ENCODE measurements around the gene EXT2.

DNA sequence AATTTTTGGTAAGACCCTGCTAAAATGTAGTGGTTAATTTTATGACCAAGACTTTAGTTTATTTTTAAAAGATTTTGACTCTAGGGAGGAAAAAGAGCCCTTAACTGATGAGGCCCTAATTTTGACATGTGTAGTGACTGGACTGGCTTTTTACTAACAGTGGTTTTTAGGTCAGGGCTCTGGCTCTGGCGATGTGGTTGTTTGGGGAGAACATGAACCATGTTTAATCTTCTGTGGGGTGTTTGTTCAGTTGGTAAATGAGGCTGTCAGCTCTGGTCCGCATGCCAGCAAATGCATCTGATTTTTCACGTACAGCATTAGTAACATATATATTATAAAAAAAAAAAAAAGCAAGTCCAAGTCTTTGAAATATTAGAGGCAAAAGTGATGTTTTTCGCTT lies 104.3 kb downstream of the EXT2 start:
- TF ChIP-seq, protein P1, sequence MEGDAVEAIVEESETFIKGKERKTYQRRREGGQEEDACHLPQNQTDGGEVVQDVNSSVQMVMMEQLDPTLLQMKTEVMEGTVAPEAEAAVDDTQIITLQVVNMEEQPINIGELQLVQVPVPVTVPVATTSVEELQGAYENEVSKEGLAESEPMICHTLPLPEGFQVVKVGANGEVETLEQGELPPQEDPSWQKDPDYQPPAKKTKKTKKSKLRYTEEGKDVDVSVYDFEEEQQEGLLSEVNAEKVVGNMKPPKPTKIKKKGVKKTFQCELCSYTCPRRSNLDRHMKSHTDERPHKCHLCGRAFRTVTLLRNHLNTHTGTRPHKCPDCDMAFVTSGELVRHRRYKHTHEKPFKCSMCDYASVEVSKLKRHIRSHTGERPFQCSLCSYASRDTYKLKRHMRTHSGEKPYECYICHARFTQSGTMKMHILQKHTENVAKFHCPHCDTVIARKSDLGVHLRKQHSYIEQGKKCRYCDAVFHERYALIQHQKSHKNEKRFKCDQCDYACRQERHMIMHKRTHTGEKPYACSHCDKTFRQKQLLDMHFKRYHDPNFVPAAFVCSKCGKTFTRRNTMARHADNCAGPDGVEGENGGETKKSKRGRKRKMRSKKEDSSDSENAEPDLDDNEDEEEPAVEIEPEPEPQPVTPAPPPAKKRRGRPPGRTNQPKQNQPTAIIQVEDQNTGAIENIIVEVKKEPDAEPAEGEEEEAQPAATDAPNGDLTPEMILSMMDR (conservative IDR thresholded peaks at IDR 0.05) = no peak
- TF ChIP-seq ZFX (IDR thresholded peaks at IDR 0.05) = no peak

Data from C4-2B (cell line).